ENCODE data around the gene POLR3A.

GRCh38 chr10:77919713-77920108 lies 109.6 kb downstream of the POLR3A start:
- TF ChIP-seq CTCF (IDR thresholded peaks at IDR 0.05; ENCODE audit: low read depth, low read length) (no peak), EZH2phosphoT487 (IDR thresholded peaks at IDR 0.05; ENCODE audit: low read depth) (no peak)

Data from OCI-LY3 (cell line).